ENCODE results near the gene TSPAN3.

- TF ChIP-seq CTCF (IDR thresholded peaks at IDR 0.05), result no peak
- no peak for TF ChIP-seq POLR2A (IDR thresholded peaks at IDR 0.05)
Observed at GRCh38 chr15:77096138-77096537, 25.2 kb upstream of the TSPAN3 start.
